Activated CD4-positive, alpha-beta memory T cell treated with anti-CD3 and anti-CD28 coated beads for 36 hours (primary cell): ENCODE data around the gene SOS1. TPM values are rescaled to one million over a fixed set of nuclear protein-coding genes. Genes with fewer than 3 reads are reported as not detected.

Source experiments
- CTCF ChIA-PET: fragments of 350-600 bp; sonication (Branson Sonifier 250); formaldehyde crosslinking; loops from one replicate; lab custom pipeline; 2021; ENCODE audit warnings: antibody characterized with exemption, inconsistent platforms; lab: Charles Lee
- POLR2A ChIA-PET: fragments of 350-600 bp; sonication (Branson Sonifier 250); formaldehyde crosslinking; loops from one replicate; lab custom pipeline; 2021; ENCODE audit warnings: antibody characterized with exemption; lab: Charles Lee
- DNase-seq: peaks from one replicate; pipeline ENCODE4 v3.0.0-alpha.2; 2020
- H3K27ac Mint-ChIP-seq: one replicate; pipeline ENCODE4 v1.8.0; 2021; ENCODE audit warnings: mixed read lengths
- H3K27me3 Mint-ChIP-seq: one replicate; pipeline ENCODE4 v1.8.0; 2021; ENCODE audit warnings: mixed read lengths
- H3K36me3 Mint-ChIP-seq: one replicate; pipeline ENCODE4 v1.8.0; 2021; ENCODE audit warnings: mixed read lengths
- H3K4me1 Mint-ChIP-seq: one replicate; pipeline ENCODE4 v1.8.0; 2021; ENCODE audit warnings: low read depth, mixed read lengths
- H3K4me3 Mint-ChIP-seq: one replicate; pipeline ENCODE4 v1.8.0; 2021; ENCODE audit warnings: mild to moderate bottlenecking, mixed read lengths
- H3K9me3 Mint-ChIP-seq: one replicate; pipeline ENCODE4 v1.8.0; 2021; ENCODE audit warnings: mixed read lengths
- intact Hi-C: fragments of 100-400 bp; cut with micrococcal nuclease; formaldehyde crosslinking; loops from one replicate; pipeline ENCODE4 v1.15.1; 2023
- total RNA-seq, 2 experiments: library from RNA; stranded (reverse); gene quantifications; one replicate each; pipeline ENCODE4 v1.2.3, GENCODE V29; 2021

Gene SOS1
- total RNA-seq, 2 experiments from 2014 or later: 34.4 to 41.2 TPM

DNA sequence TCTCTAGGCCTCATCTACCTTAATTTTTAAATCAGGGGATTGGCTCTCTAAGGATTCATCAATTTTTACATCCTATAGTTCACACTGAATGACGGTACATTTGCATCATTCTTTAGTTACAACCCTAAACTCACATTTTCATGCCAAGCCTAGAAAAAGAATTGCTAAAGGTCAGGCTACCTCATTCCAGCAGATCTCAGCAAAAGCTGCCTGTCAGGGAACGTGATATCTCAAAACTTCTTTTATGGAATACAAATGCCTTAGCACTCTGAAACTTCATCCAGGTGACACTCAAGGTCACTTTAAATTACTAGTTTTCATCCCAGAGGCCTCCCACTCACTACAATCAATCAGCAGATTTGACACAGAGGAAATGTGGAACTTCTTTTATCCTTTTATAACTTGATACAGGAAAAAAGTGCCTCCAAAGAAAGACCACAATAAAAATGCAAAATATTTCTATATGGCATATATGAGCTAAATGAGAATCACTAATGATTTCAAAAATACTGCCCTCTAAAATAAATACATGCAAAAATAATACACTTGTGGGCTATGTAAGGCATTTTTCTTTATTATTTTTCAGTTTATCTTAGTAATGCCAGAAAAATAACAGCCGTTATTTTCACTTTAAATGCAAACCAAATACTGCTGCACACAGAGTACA, 139.7 kb downstream of the SOS1 start:
- CTCF ChIA-PET: no interaction called here

DNA sequence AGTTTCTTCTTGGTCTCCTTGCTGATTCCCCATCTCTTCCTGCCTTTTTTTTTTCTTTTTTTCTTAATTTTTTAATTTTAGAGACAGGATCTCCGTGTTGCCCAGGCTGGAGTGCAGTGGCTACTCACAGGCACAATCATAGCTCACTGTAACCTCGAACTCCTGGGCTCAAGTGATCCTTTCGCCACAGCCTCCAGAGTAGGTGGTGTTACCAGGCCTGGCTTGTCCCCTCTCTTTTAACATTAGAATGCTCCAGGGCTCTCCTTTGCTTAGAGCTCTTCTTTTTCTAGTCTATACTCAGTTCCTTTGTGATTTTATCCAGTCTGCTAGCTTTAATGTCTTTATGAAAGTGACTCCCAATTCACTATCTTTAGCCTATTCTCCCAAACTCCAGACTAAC, 141.9 kb downstream of the SOS1 start:
- POLR2A ChIA-PET: no interaction called here
- no peaks in the 10 kb centered on the region for H3K27me3 Mint-ChIP-seq
- no peaks in the 10 kb centered on the region for H3K9me3 Mint-ChIP-seq
- DNase-seq: no peak
- CTCF ChIA-PET: no interaction called here
- intact Hi-C loops: no loop called here
- no peaks in the 10 kb centered on the region for H3K4me1 Mint-ChIP-seq
- H3K36me3 Mint-ChIP-seq: no peaks in the 10 kb centered on the region
- no peak overlapping the region for H3K27ac Mint-ChIP-seq
- no peak overlapping the region for H3K4me3 Mint-ChIP-seq

More for the DNA sequence above, 139.7 kb downstream of the SOS1 start:
- Mint-ChIP-seq H3K4me3 (no peak overlapping the region), H3K27me3 (no peaks in the 10 kb centered on the region), H3K36me3 (peaks cover 8% of the 10 kb centered on the region), H3K27ac (no peak overlapping the region), H3K9me3 (no peaks in the 10 kb centered on the region), H3K4me1 (no peaks in the 10 kb centered on the region)
- no peak for DNase-seq
- intact Hi-C loops: no loop called here
- POLR2A ChIA-PET: no interaction called here

DNA sequence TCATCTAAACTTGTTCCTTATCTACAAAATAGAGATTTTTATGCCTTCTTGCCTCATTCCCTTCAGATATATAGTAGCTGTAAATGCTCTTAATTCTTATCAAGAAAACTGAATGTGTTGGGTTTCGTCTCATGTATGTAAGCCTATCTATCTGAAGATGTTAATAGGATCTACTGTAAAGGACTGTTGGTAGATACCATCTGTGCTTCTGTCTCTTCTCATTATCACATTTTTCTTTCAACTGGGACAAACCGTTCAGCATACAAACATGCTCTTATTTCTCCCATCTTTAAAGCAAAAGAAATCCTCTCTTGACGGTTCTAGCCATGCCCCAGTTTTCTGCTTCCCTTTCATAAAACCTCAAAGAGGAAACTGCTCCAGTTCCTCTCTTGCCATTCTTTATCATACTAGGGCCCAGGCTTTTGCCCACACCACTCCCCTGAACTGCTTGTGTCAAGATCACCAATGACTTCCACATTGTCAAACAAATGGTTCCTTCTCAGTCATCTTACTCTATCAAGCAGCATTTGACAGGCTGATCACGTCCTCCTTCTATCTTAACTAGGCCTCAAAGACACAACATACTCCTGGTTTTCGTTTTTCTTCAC, 142.5 kb downstream of the SOS1 start:
- POLR2A ChIA-PET: interaction anchor here (0.6 kb wide), 1 partner anchor 65 kb away, joined by 3 read pairs; no protein-coding TSS in a partner anchor
- CTCF ChIA-PET: interaction anchor here (0.7 kb wide), 1 partner anchor 26 kb away, joined by 3 read pairs; no protein-coding TSS in a partner anchor
- no peak overlapping the region for H3K4me3 Mint-ChIP-seq

GRCh38 chr2:38977047-38977446, 143.8 kb downstream of the SOS1 start:
- no peaks in the 10 kb centered on the region for H3K27me3 Mint-ChIP-seq
- intact Hi-C loops: no loop called here
- H3K4me1 Mint-ChIP-seq: no peaks in the 10 kb centered on the region
- no peak overlapping the region for H3K27ac Mint-ChIP-seq
- ChIA-PET CTCF (no interaction called here), POLR2A (no interaction called here)
- DNase-seq: no peak
- no peak overlapping the region for H3K4me3 Mint-ChIP-seq
- H3K9me3 Mint-ChIP-seq: no peaks in the 10 kb centered on the region
- no peaks in the 10 kb centered on the region for H3K36me3 Mint-ChIP-seq

More for the DNA sequence above, 142.5 kb downstream of the SOS1 start:
- no peaks in the 10 kb centered on the region for H3K27me3 Mint-ChIP-seq
- no peaks in the 10 kb centered on the region for H3K9me3 Mint-ChIP-seq
- DNase-seq: no peak
- no peak overlapping the region for H3K27ac Mint-ChIP-seq
- no peaks in the 10 kb centered on the region for H3K4me1 Mint-ChIP-seq
- intact Hi-C loops: no loop called here
- no peaks in the 10 kb centered on the region for H3K36me3 Mint-ChIP-seq

GRCh38 chr2:38975042-38975441, 145.8 kb downstream of the SOS1 start:
- intact Hi-C loops: no loop called here
- POLR2A ChIA-PET: no interaction called here
- no peak overlapping the region for H3K4me3 Mint-ChIP-seq
- H3K27ac Mint-ChIP-seq: no peak overlapping the region
- no peaks in the 10 kb centered on the region for H3K36me3 Mint-ChIP-seq
- no peaks in the 10 kb centered on the region for H3K4me1 Mint-ChIP-seq
- CTCF ChIA-PET: interaction anchor here (1.7 kb wide), 1 partner anchor 28 kb away, joined by 3 read pairs; no protein-coding TSS in a partner anchor
- DNase-seq: no peak
- H3K27me3 Mint-ChIP-seq: no peaks in the 10 kb centered on the region
- no peaks in the 10 kb centered on the region for H3K9me3 Mint-ChIP-seq

DNA sequence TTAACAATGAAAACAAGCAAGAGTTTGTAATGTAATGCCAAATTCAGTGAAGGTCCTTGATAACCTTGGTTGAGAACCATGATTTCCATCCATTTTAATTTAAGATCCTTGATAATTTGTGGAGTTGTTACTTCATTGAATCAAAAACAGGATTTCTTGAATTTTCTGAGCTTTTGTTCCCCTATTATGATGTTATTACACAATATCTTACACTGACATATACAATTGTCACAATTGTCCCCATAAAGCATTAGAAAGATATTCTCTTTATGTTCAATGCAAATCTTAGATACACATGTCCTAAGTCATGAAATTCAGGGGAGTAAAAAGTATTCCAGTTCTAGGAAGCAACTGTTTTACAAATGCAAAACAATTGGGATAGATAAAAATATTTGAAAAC, 147.6 kb downstream of the SOS1 start:
- H3K9me3 Mint-ChIP-seq: no peaks in the 10 kb centered on the region
- ChIA-PET CTCF (no interaction called here), POLR2A (no interaction called here)
- DNase-seq: no peak
- no peaks in the 10 kb centered on the region for H3K27me3 Mint-ChIP-seq
- H3K36me3 Mint-ChIP-seq: no peaks in the 10 kb centered on the region
- intact Hi-C loops: no loop called here
- no peak overlapping the region for H3K27ac Mint-ChIP-seq
- no peak overlapping the region for H3K4me3 Mint-ChIP-seq
- no peaks in the 10 kb centered on the region for H3K4me1 Mint-ChIP-seq

- Mint-ChIP-seq H3K4me3 (no peak overlapping the region), H3K36me3 (no peaks in the 10 kb centered on the region), H3K27me3 (no peaks in the 10 kb centered on the region), H3K27ac (no peak overlapping the region), H3K4me1 (no peaks in the 10 kb centered on the region), H3K9me3 (no peaks in the 10 kb centered on the region)
- POLR2A ChIA-PET: no interaction called here
- CTCF ChIA-PET: interaction anchor here (0.7 to 1.7 kb wide), 3 partner anchors 10 to 258 kb away, joined by 3 to 7 read pairs (median 5); no protein-coding TSS in a partner anchor
- no peak for DNase-seq
- intact Hi-C loops: no loop called here
Measured at GRCh38 chr2:38971377-38971776, 149.5 kb downstream of the SOS1 start.

GRCh38 chr2:38968021-38968420, 152.8 kb downstream of the SOS1 start:
- intact Hi-C loops: no loop called here
- POLR2A ChIA-PET: no interaction called here
- no peaks in the 10 kb centered on the region for H3K27me3 Mint-ChIP-seq
- no peak for DNase-seq
- H3K27ac Mint-ChIP-seq: no peak overlapping the region
- no peaks in the 10 kb centered on the region for H3K4me1 Mint-ChIP-seq
- H3K4me3 Mint-ChIP-seq: no peak overlapping the region
- CTCF ChIA-PET: interaction anchor here (0.9 kb wide), 1 partner anchor 262 kb away, joined by 3 read pairs; no protein-coding TSS in a partner anchor
- no peaks in the 10 kb centered on the region for H3K9me3 Mint-ChIP-seq
- H3K36me3 Mint-ChIP-seq: no peaks in the 10 kb centered on the region

GRCh38 chr2:38966678-38967077, 154.2 kb downstream of the SOS1 start:
- Mint-ChIP-seq H3K27ac (no peak overlapping the region), H3K4me3 (no peak overlapping the region), H3K27me3 (peaks cover 2% of the 10 kb centered on the region), H3K36me3 (no peaks in the 10 kb centered on the region), H3K4me1 (no peaks in the 10 kb centered on the region), H3K9me3 (no peaks in the 10 kb centered on the region)
- DNase-seq: no peak
- POLR2A ChIA-PET: no interaction called here
- intact Hi-C loops: no loop called here
- CTCF ChIA-PET: interaction anchor here (1.3 kb wide), 1 partner anchor 19 kb away, joined by 4 read pairs; no protein-coding TSS in a partner anchor

DNA sequence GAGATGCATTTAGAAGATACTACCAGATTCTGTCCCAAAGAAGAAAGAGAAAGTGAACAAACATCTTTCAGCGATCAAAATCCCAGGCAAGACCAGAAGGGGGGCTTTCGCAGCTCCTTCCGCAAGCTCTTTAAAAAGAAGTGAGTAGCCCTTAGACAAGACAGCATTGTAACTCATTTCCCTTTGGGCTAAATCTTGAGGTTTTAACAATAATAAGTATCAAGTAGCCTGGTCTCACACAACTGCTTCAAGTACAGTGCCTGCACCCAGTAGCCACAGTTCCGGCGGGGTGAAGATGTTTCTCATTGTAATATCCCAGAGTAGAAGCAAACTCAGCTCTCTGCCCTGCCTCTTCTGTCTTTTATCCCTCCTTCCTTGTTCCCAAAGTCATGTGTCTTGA, 154.8 kb downstream of the SOS1 start:
- H3K36me3 Mint-ChIP-seq: no peaks in the 10 kb centered on the region
- DNase-seq: no peak
- no peaks in the 10 kb centered on the region for H3K9me3 Mint-ChIP-seq
- POLR2A ChIA-PET: no interaction called here
- no peak overlapping the region for H3K27ac Mint-ChIP-seq
- no peak overlapping the region for H3K4me3 Mint-ChIP-seq
- CTCF ChIA-PET: interaction anchor here (1.3 kb wide), 1 partner anchor 18 kb away, joined by 4 read pairs; no protein-coding TSS in a partner anchor
- peaks cover under 1% of the 10 kb centered on the region for H3K4me1 Mint-ChIP-seq
- intact Hi-C loops: no loop called here
- peaks cover 7% of the 10 kb centered on the region for H3K27me3 Mint-ChIP-seq

DNA sequence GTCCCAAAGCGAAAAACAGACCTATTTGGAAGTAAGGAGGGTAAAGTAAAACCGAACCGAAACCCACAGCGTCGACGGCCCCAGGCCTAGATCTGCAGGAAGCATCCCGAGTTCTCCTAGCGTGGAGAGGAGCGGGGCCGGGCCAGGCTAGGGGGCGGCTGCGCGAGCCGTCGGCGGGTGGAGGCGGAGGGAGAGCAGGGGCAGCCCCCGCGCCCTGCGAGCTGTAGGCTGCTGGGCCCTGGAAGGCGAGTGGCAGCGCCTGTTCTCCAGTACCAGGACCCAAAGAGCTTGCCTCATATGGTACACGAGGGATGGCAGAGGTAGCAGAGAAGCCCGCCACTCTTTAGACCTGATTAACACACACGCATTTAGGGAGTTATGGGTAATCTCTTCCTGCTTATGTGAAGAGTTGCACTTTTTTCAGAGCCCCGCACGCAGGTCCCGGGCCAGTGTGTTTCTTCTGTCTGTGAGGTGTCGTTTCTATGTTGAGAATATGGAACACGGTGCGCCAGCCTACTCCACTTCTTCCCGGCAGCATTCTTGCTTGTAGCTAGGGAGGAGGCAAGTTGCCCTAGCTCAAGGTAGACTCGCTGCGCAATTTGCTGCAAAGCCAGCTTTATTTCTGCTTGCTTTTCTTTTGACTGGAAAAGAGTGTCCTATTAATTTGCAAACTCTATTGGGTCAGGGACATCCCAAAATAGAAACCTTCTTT, 160.1 kb downstream of the SOS1 start:
- no peak for DNase-seq
- POLR2A ChIA-PET: interaction anchor here (0.6 kb wide), 1 partner anchor 165 kb away, joined by 3 read pairs; no protein-coding TSS in a partner anchor
- no peak overlapping the region for H3K27ac Mint-ChIP-seq
- CTCF ChIA-PET: interaction anchor here (1.0 to 2.2 kb wide), 2 partner anchors 11 to 13 kb away, joined by 3 to 25 read pairs; no protein-coding TSS in a partner anchor
- H3K4me3 Mint-ChIP-seq: peak overlapping the region; percentile 30
- H3K4me1 Mint-ChIP-seq: peaks cover 5% of the 10 kb centered on the region
- H3K36me3 Mint-ChIP-seq: no peaks in the 10 kb centered on the region
- H3K27me3 Mint-ChIP-seq: peaks cover 18% of the 10 kb centered on the region
- intact Hi-C loops: no loop called here
- H3K9me3 Mint-ChIP-seq: no peaks in the 10 kb centered on the region
